Hepatocyte (in vitro differentiated cells): Measurements from ENCODE around the gene LPCAT3.
A peak's percentile ranks its signal among the peaks of the same experiment; 100 is the strongest.

ENCODE experiments used
- CTCF ChIP-seq: fragments of 200-600 bp; sonication (generic); IDR thresholded peaks from 2 replicates; pipeline ENCODE4 v1.5.1; 2016; ENCODE audit warnings: antibody characterized with exemption, mild to moderate bottlenecking; ENCODE audit not compliant: poor library complexity
- EZH2 ChIP-seq: fragments of 200-600 bp; sonication (generic); IDR thresholded peaks from 2 replicates; pipeline ENCODE4 v1.6.1; 2016; ENCODE audit warnings: antibody characterized with exemption, mild to moderate bottlenecking, borderline replicate concordance
- EZH2phosphoT487 ChIP-seq: fragments of 200-600 bp; sonication (generic); IDR thresholded peaks from one replicate; pipeline ENCODE4 v1.6.1; 2018; ENCODE audit warnings: antibody characterized with exemption, mild to moderate bottlenecking, low read depth, moderate library complexity; ENCODE audit not compliant: unreplicated experiment, severe bottlenecking

DNA sequence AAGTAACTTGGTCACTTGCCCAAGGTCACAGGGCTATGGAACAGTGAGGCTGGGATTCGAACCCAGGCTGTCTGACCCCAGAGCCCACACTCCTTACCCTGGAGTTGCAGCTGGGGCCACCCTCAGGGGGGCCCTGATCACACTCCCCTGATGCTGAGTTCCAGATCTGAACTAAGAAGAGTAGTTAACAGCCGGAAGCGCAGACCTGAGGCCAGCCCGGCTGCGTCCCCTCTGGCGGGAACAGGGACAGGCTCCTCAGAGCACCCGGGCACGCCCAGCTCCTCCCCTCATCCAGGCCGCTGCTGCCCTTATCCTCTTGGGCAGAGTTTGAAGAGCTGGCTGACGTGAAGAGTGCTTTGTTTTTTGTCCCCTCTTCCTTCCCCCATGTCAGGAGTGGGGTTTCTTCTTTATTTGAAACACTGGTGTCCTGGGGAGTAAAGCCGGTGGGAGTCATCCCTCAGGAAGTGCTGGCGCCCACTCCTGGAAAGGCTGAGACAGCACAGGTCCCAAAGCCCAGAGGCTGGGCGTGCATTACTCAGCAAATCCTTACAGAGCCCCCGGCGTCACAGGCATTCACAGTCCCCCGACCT, 56.5 kb downstream of the LPCAT3 start:
- TF ChIP-seq CTCF (peak; percentile 58), EZH2phosphoT487 (no peak), EZH2 (no peak)
